Measurements from ENCODE around the gene AGPAT2.

The AGPAT2 gene

DNA sequence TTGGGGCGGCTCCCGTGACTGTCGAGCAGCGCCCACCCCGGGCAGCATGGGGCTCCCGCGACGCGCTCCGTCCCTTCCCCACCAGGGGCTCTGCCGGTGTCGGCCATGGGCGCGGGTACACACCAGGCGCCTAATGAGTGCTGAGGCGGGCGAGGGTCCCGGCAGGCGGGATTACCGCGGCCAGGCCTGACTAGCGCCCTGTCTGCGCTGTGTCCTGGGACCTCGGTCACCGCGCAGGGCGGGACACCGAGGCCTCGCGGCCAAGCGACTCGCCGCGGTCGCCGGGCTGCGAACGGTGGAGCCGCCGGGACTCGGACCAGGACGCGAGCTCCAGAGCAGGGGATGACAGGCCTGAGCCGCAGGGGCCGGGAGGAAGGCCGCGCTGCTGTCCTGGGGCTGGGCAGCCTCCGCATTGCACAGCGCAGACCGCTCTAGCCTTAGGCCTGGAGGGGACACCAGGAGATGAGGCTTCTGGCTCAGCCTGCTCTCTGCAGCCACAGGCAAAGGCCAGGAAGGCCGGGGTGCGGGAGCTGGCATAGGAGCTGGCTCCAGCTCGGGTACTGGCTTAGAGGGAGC, 41.4 kb upstream of the AGPAT2 start:
- TF ChIP-seq, protein P1, sequence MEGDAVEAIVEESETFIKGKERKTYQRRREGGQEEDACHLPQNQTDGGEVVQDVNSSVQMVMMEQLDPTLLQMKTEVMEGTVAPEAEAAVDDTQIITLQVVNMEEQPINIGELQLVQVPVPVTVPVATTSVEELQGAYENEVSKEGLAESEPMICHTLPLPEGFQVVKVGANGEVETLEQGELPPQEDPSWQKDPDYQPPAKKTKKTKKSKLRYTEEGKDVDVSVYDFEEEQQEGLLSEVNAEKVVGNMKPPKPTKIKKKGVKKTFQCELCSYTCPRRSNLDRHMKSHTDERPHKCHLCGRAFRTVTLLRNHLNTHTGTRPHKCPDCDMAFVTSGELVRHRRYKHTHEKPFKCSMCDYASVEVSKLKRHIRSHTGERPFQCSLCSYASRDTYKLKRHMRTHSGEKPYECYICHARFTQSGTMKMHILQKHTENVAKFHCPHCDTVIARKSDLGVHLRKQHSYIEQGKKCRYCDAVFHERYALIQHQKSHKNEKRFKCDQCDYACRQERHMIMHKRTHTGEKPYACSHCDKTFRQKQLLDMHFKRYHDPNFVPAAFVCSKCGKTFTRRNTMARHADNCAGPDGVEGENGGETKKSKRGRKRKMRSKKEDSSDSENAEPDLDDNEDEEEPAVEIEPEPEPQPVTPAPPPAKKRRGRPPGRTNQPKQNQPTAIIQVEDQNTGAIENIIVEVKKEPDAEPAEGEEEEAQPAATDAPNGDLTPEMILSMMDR (IDR thresholded peaks at IDR 0.05), result no peak

DNA sequence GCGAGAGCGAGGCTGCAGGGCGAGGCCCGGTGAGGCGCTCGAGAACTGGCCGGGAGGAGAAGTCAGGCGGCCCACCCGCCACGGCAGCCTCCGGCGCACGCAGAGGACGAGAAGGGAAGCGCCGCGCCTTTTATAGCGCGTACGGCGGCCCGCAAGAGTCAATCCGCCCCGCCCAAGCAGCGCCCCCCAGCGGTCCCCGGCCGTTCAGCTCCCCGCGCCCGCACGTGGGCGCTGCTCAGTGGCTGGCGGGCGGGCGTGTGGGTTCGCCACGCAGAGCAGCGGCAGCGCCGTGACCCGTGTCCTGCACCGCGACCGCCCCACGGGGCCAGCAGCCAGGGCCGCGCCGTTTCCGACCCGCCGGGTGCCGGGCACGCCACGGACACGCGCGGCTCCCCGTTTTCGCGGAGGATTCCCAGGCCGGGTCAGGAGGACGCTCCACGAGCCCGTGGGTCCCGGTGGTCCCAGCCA, 40.9 kb upstream of the AGPAT2 start:
- TF ChIP-seq, protein P1 (IDR thresholded peaks at IDR 0.05), result peak; percentile 97

DNA sequence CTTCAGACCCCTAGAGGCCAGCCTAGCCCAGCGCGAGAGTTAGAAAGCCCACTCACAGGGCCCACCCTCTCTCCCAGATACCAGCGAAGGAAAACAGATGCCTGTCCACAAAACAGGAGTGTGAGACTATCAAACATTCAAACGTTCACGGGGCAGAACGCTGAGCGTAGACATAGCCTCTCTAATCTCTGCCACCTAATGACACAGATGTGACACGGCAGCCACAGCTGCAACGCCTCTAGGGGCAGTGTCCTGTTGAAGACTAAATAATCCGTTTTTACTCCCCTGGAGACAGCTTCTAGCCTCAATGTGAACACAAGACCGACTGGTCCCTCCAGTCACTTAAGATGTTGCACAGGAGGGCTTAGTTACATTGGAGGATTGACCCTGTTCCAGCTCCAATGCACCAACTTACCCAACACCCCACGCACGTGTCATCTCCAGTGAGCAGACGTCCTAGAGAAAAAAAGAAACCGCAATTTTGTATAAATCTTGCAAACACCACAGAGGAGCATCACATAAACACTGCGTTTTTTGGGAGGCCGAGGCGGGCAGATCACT, 39.5 kb upstream of the AGPAT2 start:
- TF ChIP-seq, protein P1 (IDR thresholded peaks at IDR 0.05), result peak; percentile 69

DNA sequence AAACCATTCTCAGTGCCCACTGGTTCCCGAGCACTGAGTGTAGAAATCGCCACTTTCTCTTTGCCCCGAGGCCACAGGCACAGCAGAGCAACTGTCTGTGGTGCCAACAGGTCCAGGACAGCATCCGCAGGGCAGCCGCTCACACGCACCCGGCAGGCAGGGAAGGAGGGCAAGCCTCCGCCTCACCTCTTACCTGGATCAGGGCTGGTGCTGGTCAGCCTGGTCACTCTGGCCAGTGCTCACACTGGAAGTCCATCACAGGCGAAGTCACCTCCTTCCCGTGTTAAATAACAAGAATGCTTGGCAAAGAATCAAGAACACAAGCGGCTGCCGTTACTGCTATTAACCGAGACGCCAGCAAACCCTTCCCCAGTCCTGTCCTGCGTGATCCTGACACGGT, 38.9 kb upstream of the AGPAT2 start:
- TF ChIP-seq, protein P1 (IDR thresholded peaks at IDR 0.05), result no peak

DNA sequence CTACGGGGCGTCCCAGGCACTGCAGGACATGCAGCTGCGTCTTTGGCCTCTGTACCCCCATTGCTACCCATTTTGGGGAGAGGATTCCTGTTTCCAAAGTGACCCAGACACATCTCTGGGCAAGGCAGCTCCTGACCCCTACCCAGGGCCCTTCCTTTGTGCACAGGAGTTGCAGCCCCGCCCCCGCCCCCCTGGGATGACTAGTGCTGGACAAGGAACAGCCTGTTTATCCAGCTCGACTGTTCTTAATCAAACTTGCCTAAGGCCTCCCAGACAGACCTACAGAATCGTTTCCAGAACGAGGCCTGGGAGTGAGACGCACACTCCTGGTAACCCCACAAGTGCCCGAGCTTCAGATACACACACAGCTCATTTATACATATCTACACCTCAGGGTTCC, 38.4 kb upstream of the AGPAT2 start:
- TF ChIP-seq, protein P1 (IDR thresholded peaks at IDR 0.05), result no peak

DNA sequence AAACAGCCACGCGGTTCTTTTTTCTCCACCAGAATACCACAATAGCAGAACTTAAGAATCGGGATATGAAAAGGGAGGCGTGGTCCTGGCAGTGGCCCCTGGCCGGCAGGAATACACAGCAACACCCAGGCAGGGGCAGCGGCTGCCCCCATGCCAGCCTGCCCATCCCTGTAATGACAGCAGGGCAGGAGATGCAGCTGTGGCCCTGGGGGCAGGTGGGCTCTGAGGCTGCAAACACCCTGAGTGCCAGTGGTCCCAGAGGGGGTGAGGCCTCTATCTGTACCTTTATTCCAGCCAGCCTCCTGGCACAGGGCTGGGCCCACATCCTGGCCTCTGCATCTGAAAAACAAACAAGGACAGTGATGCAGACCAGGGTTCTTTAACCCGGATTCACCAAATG, 37.5 kb upstream of the AGPAT2 start:
- TF ChIP-seq, protein P1 (IDR thresholded peaks at IDR 0.05), result no peak

DNA sequence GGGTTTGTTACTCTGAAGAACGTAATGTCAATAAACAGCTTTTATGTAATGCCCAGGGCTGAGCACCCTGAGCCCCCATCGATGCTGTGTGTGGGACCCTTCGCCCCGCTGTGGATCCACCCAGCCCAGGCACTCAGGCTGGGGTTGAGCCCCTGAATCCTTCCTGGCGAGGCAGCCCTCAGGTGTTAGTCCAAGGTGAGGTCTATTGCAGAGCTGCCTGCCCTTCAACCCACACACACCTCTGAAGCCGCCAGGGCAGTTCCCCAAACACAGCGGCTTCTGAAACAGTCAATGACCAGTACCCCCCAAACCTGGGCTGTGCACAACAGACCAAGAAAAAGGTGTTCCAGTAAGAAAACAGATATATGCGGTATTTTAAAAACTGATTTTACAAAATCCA, 36.7 kb upstream of the AGPAT2 start:
- TF ChIP-seq, protein P1 (IDR thresholded peaks at IDR 0.05), result no peak

Measured in LNCAP (cell line).